Stimulated activated CD8-positive, alpha-beta memory T cell treated with anti-CD3 and anti-CD28 coated beads, Interleukin-15, amount 100 ng/mL, for 4 hours (primary cell): ENCODE data around the gene RCVRN.

Experiments used
- DNase-seq, 2 donors: peaks; one replicate each; pipeline ENCODE4 v3.0.0-alpha.2; 2020; ENCODE audit warnings: low read depth in 2 of 2

Gene RCVRN

GRCh38 chr17:9850151-9850550, 54.9 kb downstream of the RCVRN start:
- no peak for DNase-seq
